ENCODE measurements around the gene CLK2.

- no peak for TF ChIP-seq CTCF (conservative IDR thresholded peaks at IDR 0.05)
- no peak for TF ChIP-seq EZH2 (IDR thresholded peaks at IDR 0.05; ENCODE audit: low read depth)
Observed at GRCh38 chr1:155253208-155253607, 20.1 kb downstream of the CLK2 start.
